HepG2 (cell line): ENCODE results near the gene CDRT4. TPM values are rescaled to one million over a fixed set of nuclear protein-coding genes. Genes with fewer than 3 reads are reported as not detected.

Source experiments
- GPN1 ChIP-seq: sonication (generic); formaldehyde crosslinking; IDR thresholded peaks from 2 replicates; pipeline ENCODE4 v1.5.1; 2020; ENCODE audit warnings: missing genetic modification reagents, borderline replicate concordance
- MAFK ChIP-seq, 2 experiments: IDR thresholded peaks in 1 of 2; conservative IDR thresholded peaks in 1 of 2; 2 replicates each; pipeline ENCODE4 v1.6.1; 2011; ENCODE audit warnings: improper control_type of control experiment in 2 of 2, low read length in 2 of 2
- polyA plus RNA-seq, 8 experiments: library from polyadenylated mRNA; depleted of rRNA in 3 of 8; stranded (reverse) in 7 of 8; unstranded in 1 of 8; fragments of >200 nt; fragmentation: Illumina TruSeq in 4 of 8; extraction: Trizol in 4 of 8; gene quantifications; 2 replicates each; pipeline versions ENCODE4 v1.2.1 to v1.2.3, GENCODE V29; 2011 to 2016; ENCODE audit warnings: low read depth in 4 of 8, missing spikeins in 1 of 8, mixed read lengths in 1 of 8; ENCODE audit not compliant: insufficient read depth in 1 of 8
- total RNA-seq, 5 experiments: library from RNA; depleted of rRNA; stranded (reverse); fragments of >200 nt; fragmentation: Illumina TruSeq; extraction: Trizol; gene quantifications; 2 replicates each; pipeline ENCODE4 v1.2.3, GENCODE V29; 2016; ENCODE audit warnings: low read depth in 1 of 5
- TF ChIP-seq, protein P1 (sequence below), 2 experiments: IDR thresholded peaks; 2 replicates each; pipeline ENCODE4 v1.6.1; 2011 to 2012; ENCODE audit warnings: low read length in 2 of 2, borderline replicate concordance in 1 of 2, low read depth in 1 of 2, mild to moderate bottlenecking in 1 of 2, moderate library complexity in 1 of 2
- TF ChIP-seq, protein P2 (sequence below): IDR thresholded peaks from 2 replicates; pipeline ENCODE4 v1.6.1; 2016; ENCODE audit warnings: low read depth, borderline replicate concordance
- TF ChIP-seq, protein P3 (sequence below): sonication (generic); formaldehyde crosslinking; IDR thresholded peaks from 2 replicates; pipeline ENCODE4 v1.4.0; 2020; ENCODE audit warnings: mild to moderate bottlenecking, missing genetic modification reagents
- TF ChIP-seq, protein P4 (sequence below): sonication (generic); formaldehyde crosslinking; IDR thresholded peaks from 2 replicates; pipeline ENCODE4 v1.5.0; 2020; ENCODE audit warnings: mild to moderate bottlenecking, missing genetic modification reagents

CDRT4 gene
- total and polyA plus RNA-seq, 2 of the 13 experiments (the other 11 are each of a cell fraction or from before 2014, with no cell fraction given), result 5.8 to 12.1 TPM

DNA sequence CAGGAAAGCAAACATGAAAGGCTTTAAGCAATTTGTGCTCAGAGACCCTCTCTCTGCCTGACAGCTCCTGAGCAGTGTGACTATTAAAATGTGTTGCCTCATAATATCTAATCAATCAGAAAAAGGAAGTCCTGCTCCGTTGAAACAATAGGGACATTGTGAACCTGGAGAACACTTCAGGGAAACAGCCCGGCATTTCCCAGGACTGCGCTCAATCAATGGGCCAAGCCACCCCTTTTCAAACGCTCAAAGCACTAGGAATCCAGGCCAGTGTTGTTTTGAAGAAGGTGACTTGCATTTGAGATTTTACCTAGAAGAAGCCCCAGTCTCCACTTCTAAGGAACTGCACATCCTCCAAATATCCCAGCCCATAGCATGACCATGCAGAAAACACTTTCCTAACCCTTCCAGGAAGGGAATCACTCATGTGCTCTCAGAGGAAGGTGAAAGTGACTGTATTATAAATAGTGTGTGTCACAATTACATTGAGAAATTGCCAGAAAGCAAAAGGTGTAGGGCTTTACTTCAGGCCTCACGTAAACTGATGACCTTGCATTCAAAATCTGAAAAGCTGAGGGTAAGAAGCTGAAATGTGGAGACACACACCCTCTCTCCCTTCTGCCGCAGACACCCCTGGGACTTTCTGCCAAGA lies 19.4 kb downstream of the CDRT4 start (continued):
- TF ChIP-seq, protein P1, sequence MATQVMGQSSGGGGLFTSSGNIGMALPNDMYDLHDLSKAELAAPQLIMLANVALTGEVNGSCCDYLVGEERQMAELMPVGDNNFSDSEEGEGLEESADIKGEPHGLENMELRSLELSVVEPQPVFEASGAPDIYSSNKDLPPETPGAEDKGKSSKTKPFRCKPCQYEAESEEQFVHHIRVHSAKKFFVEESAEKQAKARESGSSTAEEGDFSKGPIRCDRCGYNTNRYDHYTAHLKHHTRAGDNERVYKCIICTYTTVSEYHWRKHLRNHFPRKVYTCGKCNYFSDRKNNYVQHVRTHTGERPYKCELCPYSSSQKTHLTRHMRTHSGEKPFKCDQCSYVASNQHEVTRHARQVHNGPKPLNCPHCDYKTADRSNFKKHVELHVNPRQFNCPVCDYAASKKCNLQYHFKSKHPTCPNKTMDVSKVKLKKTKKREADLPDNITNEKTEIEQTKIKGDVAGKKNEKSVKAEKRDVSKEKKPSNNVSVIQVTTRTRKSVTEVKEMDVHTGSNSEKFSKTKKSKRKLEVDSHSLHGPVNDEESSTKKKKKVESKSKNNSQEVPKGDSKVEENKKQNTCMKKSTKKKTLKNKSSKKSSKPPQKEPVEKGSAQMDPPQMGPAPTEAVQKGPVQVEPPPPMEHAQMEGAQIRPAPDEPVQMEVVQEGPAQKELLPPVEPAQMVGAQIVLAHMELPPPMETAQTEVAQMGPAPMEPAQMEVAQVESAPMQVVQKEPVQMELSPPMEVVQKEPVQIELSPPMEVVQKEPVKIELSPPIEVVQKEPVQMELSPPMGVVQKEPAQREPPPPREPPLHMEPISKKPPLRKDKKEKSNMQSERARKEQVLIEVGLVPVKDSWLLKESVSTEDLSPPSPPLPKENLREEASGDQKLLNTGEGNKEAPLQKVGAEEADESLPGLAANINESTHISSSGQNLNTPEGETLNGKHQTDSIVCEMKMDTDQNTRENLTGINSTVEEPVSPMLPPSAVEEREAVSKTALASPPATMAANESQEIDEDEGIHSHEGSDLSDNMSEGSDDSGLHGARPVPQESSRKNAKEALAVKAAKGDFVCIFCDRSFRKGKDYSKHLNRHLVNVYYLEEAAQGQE (IDR thresholded peaks at IDR 0.05; ENCODE audit: borderline replicate concordance in 1 of 2, low read depth in 1 of 2, low read length in 2 of 2), result no peak
- peak; percentile 13 to 58; a peak in 2 of 4 replicates for TF ChIP-seq MAFK (conservative IDR thresholded peaks at IDR 0.05 in 1 of 2, IDR thresholded peaks at IDR 0.05 in 1 of 2; ENCODE audit: low read length in 2 of 2)
- TF ChIP-seq, protein P2, sequence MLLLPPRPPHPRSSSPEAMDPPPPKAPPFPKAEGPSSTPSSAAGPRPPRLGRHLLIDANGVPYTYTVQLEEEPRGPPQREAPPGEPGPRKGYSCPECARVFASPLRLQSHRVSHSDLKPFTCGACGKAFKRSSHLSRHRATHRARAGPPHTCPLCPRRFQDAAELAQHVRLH, result no peak
- TF ChIP-seq, protein P3, sequence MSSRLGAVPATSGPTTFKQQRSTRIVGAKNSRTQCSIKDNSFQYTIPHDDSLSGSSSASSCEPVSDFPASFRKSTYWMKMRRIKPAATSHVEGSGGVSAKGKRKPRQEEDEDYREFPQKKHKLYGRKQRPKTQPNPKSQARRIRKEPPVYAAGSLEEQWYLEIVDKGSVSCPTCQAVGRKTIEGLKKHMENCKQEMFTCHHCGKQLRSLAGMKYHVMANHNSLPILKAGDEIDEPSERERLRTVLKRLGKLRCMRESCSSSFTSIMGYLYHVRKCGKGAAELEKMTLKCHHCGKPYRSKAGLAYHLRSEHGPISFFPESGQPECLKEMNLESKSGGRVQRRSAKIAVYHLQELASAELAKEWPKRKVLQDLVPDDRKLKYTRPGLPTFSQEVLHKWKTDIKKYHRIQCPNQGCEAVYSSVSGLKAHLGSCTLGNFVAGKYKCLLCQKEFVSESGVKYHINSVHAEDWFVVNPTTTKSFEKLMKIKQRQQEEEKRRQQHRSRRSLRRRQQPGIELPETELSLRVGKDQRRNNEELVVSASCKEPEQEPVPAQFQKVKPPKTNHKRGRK (CRISPR knock-in tag), result no peak
- no peak for TF ChIP-seq GPN1
- TF ChIP-seq, protein P4, sequence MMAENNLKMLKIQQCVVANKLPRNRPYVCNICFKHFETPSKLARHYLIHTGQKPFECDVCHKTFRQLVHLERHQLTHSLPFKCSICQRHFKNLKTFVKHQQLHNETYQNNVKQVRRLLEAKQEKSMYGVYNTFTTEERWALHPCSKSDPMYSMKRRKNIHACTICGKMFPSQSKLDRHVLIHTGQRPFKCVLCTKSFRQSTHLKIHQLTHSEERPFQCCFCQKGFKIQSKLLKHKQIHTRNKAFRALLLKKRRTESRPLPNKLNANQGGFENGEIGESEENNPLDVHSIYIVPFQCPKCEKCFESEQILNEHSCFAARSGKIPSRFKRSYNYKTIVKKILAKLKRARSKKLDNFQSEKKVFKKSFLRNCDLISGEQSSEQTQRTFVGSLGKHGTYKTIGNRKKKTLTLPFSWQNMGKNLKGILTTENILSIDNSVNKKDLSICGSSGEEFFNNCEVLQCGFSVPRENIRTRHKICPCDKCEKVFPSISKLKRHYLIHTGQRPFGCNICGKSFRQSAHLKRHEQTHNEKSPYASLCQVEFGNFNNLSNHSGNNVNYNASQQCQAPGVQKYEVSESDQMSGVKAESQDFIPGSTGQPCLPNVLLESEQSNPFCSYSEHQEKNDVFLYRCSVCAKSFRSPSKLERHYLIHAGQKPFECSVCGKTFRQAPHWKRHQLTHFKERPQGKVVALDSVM, result no peak
